Erythroblast (primary cell): ENCODE measurements around the gene FBXL19.
"Not testable (repeated sequence)": the region's sequence is repeated elsewhere in the genome, so short reads cannot be mapped to it uniquely, and the experiment has no call there.

ENCODE experiments used
- DNase-seq, 2 experiments: peaks; one replicate each; lab custom pipeline; 2025; lab: John Stamatoyannopoulos, UW
- GATA1 ChIP-seq: IDR thresholded peaks from 2 replicates; pipeline ENCODE4 v1.6.1; 2011; ENCODE audit warnings: low read depth, mild to moderate bottlenecking, control low read depth, low read length, moderate library complexity
- POLR2A ChIP-seq: IDR thresholded peaks from 2 replicates; pipeline ENCODE4 v1.6.1; 2011; ENCODE audit warnings: mild to moderate bottlenecking, low read length

The FBXL19 gene

DNA sequence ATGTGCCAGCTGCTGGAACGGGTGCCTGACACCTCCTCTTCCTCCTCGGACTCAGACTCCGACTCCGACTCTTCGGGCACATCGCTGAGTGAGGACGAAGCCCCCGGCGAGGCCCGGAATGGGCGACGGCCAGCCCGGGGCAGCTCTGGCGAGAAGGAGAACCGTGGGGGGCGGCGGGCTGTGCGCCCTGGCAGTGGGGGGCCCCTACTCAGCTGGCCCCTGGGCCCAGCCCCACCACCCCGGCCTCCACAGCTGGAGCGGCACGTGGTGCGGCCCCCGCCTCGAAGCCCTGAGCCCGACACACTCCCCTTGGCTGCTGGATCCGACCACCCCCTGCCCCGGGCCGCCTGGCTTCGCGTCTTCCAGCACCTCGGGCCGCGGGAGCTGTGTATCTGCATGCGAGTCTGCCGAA lies 6.8 kb downstream of the FBXL19 start:
- no peak for TF ChIP-seq GATA1
- no peak for TF ChIP-seq POLR2A
- DNase-seq, result no peak

DNA sequence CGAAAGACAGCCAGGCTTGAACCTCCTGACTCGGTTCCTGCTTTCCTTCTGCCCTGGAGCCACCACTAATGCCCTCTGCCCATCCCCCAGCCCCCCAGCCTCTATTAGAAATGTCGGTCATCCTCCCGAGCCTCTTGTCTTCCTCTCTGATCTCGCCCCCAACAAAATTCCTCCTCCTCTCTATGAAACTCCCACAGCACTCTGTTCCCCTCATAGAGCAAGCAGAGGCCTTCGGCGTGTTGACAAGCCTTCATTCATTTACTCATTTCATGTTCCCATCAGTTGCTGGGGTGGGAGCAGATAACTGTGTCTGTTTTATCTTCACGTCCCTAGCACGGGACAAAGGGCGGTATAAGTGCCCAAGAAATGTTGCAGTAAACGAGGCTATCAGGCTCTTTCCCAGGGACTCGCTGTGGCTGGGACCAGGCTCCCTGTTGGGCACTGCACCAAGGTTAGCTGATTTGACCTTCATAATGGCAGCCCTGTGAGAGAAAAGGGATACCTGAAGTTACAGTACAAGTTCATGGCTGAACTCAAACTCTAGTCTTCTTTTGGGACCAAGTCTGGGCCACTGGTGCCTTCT lies 7.8 kb downstream of the FBXL19 start:
- no peak for DNase-seq
- TF ChIP-seq POLR2A (no peak), GATA1 (no peak)

DNA sequence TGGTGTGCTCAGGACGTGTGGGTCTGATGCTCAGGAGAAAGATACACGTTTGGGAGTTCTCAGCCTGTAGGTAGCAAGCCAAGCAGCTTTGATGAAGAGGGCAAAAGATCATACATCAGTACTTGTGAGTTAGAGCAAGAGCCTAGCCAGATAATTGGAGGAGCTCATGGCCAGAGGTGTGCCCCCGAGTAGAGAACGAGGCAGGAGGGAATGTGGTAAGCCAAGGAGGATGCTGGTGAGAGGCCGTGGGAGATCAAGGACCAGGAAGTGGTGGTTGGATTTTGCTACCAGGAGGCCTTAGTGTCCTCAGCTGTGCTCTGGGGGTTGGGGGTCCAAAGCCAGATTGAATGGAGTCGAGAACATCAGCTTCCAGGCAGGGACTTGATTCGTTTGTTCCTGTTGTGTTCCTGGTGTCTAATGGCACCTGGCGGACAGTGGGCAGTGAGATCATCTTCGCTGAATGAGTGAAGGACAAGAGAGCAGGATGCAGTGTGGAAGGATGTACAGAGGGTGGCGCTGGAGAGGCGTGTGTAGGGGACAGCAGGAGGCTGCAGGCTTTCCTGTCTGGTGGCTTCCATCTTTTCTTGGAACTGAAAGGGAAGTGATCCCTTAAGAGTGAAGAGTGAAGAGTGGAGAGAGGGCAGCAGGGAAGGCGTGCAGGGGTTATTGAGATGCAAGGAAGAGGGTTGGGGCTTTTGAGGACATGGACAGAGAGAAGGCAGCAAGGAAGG lies 11.6 kb downstream of the FBXL19 start:
- TF ChIP-seq GATA1, result no peak
- no peak for TF ChIP-seq POLR2A
- DNase-seq, result peak; percentile 65 to 77

DNA sequence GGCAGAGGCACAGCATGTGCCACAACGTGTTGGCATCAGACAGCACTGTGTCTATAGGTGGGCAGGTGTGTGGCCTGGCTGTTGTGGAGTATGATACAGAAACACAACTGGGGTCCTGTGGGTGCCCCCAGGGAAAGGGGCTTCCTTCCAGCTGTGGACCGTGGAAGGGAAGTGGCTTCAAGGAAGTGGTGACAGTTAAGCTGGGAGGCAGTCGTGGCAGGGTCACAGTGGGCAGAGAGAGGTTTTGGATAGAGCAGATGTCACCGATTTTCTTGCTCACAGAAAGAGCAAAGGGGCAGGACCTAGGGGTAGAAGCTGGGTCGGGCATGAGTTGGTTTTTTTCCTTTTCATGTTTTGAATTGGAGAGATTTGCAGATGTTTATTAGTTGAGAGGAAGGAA lies 14.3 kb downstream of the FBXL19 start:
- DNase-seq, result no peak
- TF ChIP-seq POLR2A (no peak), GATA1 (no peak)

DNA sequence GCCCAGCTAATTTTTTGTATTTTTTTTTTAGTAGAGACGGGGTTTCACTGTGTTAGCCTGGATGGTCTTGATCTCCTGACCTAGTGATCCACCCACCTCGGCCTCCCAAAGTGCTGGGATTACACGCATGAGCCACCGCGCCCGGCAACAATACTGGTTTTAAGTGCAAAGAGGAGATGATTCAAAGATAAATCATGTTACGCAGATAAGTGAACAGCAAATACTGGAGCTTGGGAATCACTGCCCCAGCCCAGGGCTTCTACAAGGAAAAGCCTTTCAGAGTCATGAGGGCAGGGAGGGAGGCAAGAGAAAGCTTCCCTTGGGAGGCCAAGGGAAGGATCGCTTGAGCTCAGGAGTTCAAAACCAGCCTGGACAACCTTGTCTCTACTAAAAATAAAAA lies 16.2 kb downstream of the FBXL19 start:
- DNase-seq, result not testable (repeated sequence)

DNA sequence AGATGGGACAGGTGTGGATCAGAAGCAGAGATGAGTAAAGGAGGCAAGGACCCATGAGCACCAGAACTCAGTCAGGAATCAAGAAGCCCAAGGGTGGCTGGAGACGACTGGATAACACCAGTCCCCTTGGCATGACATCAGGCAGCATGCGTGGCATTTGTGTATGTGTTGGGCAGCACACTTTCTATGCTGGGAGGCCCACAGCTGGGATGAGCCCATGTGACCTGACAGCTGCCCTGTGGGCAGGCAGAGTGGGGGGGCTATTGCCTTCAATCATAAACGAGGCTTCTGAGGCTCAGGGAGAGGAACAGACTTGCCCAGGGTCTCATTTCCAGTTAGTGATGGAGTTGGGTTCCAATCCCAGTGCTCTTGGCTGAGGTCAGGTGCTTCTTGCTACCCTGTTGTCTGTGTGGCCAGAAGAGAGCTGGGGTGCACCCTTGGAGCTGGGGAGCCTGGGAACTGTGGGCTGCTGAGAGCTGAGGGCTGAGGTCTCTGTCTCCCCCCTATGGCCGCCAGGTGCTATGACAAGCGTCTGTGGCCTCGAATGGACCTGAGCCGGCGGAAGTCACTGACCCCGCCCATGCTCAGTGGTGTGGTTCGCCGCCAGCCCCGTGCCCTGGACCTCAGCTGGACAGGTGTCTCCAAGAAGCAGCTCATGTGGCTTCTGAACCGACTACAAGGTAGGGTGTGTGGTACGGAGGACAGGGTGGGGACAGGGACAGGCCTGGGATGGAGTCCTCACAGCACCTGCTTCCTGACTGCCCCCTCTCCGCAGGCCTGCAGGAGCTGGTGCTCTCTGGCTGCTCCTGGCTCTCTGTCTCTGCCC lies 18.4 kb downstream of the FBXL19 start:
- TF ChIP-seq GATA1, result no peak
- no peak for TF ChIP-seq POLR2A
- peak; percentile 85 to 91 for DNase-seq

DNA sequence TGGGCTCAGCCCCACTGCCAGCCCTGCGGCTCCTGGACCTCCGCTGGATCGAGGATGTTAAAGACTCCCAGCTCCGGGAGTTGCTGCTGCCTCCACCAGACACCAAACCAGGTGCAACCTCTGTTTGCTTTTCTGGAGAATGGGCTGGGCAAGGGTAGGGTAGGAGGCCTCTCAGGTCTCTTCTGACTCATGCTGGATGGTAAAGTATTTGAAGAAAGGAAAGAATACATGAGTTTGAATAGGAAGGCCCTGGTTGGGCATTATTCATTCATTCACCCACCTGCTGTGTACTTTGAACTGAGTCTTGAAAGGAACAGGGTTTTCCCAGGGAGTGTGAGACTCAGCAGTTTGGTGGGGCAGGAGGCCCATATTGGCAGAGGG lies 19.0 kb downstream of the FBXL19 start:
- TF ChIP-seq POLR2A (no peak), GATA1 (no peak)
- DNase-seq, result no peak

DNA sequence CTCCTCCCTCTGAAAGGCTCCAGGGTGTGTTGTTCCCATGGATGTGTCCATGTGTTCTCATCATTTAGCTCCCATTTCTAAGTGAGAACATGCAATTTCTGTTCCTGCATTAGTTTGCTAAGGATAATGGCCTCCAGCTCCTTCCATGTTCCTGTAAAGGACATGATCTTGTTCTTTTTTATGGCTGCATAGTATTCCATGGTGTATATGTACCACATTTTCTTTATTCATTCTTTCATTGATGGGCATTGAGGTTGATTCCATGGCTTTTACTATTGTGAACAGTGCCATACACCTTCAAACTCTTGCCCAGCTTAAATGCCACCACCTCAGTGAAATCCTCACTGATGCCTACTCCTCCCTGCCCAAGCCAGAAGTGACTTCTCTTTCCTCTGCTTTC lies 21.0 kb downstream of the FBXL19 start:
- TF ChIP-seq POLR2A, result no peak
- no peak for TF ChIP-seq GATA1
- DNase-seq, result no peak

DNA sequence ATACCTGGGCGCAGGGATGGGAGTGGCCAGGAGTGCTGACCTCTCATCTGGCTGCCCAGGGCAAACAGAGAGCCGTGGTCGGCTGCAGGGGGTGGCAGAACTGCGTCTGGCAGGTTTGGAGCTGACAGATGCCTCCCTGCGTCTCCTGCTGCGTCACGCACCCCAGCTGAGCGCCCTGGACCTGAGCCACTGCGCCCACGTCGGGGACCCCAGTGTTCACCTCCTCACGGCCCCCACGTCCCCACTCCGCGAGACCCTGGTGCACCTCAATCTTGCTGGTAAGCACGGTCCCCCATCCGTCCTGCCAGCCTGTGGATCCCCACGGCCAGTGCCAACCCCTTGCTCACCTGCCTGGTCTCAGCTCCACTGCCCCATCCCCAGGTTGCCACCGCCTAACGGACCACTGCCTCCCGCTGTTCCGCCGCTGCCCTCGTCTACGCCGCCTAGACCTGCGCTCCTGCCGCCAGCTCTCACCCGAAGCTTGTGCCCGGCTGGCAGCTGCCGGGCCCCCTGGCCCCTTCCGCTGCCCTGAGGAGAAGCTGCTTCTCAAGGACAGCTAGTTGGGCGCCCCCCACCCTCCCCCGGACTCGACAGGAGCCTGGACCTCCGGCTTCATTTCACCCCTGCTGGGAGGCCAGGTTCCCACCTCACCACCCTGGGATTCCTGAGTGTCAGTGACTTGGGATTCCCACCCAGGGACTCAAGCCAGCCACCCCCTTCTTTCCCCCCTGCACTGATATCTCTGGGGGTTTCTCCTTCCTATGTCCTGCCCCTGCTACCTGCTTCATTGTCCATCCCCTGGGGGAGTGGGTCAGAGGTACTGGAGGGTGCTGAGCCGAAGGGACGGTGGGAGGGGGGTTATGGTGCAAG lies 23.5 kb downstream of the FBXL19 start:
- DNase-seq, result no peak
- TF ChIP-seq POLR2A (no peak), GATA1 (no peak)

DNA sequence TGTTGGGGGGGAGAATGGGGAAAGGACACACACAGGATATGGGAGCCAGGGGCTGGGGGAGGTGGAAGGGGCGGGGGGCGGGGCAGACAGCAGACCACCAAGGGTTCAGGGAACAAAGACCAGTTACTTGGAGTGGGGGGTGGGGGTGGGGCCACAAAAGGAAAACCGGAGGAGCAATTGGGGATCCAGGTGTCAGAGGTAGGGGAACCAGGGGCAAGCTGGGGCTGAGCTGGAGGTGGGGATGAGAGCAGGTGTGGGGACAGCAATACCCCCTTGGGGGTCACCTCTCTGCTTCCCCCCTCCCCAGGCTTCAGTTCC lies 24.1 kb downstream of the FBXL19 start:
- TF ChIP-seq GATA1 (no peak), POLR2A (no peak)
- no peak for DNase-seq

DNA sequence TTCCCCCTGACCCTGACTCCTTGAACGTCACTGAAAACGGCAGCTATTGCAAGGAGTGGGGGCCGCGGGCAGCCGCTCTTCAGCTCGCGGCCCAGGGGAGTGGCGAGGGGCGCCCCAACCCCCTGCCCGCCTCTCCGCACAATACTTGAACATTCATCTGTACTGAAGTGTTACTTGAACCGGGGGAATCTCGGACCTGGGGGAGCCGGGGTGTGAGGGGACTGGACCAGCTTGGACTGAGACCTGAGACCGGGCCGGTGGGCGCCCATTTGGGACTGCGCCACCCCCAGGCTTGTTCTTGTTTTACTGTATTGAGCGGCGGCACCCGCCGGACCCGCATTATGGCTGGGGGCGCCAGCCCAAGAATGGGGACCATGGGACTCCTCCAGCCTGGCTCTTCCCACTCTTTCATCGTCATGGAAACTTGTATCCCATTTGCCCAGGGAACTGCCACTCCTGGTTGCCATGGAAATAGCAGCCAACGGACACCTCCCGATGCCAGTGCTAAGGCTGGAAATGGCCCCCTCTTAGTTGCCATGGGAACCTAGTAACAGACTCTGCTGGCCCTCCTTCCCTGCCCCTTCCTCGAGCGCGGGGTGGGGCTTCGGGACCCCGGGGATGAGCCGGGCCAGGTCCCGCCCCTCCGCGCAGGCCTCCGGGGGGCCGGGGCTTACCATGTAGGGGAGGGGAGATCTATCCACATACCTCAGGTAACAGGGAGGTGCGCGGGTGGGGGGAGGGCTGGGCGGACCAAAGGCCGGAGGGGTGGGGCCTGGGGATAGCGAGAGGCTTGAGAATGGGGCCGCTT lies 24.7 kb downstream of the FBXL19 start:
- TF ChIP-seq GATA1, result no peak
- TF ChIP-seq POLR2A, result no peak
- peak; percentile 63 to 73 for DNase-seq

DNA sequence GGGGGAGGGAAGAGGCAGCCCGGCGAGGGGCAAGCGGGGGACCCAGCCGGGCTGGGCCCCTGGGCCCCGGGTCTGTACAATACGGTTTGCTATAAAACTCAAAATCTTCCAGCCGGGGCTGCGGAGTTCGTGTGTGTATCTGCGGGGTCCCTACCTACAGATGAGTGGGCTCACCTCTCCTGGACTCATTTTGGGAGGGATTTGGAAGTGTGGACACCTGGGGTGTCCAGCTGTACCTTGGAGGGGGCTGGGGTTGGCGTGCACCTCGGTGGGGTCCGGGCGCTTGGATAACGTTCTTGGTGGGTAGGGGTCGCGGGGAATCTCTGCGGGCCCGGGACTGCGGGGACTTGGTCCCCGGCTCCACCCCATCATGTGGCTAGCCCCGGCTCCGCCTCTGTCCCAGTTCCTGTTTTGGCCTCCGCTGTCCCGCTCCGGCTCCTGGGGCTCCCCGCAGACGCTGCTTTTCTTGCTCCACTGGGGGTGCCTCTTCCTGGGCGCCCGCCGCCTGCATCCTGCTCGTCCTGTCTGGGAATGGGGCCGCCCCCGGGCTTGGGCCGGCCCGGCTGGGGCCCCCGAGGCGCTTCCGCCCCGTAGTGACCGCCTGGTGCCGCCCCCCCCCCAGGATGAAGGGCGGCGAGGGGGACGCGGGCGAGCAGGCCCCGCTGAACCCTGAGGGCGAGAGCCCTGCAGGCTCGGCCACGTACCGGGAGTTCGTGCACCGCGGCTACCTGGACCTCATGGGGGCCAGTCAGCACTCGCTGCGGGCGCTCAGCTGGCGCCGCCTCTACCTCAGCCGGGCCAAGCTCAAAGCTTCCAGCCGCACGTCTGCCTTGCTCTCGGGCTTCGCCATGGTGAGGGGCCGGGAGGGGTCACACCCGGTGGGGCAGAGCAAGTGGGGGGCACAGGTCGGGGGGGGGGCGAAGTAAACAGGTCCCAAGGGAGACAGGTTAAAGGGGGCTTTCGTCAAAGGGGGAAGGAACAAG lies 25.6 kb downstream of the FBXL19 start, which contains the start of gene ORAI3:
TSS of gene ORAI3 (plus strand) at position 402 of the 983 bp plus-strand sequence. CDS start at position 624, 222 bp downstream.
- TF ChIP-seq GATA1 (no peak), POLR2A (peak; percentile 52)
- DNase-seq, result peak in 1 of 2 experiments; percentile 70
